Suprapubic skin (tissue), 4 donors: ENCODE results near the gene CES4A. TPM values are rescaled to one million over a fixed set of nuclear protein-coding genes. Genes with fewer than 3 reads are reported as not detected.

Experiments
- DNase-seq, 2 donors: peaks; one replicate each; pipeline ENCODE4 v3.0.0-alpha.2; 2019; ENCODE audit warnings: low spot score in 2 of 2
- H3K27ac ChIP-seq: fragments of 200-600 bp; sonication (generic); one replicate; pipeline ENCODE4 v1.5.1; 2019
- H3K27me3 ChIP-seq: fragments of 200-600 bp; sonication (generic); one replicate; pipeline ENCODE4 v1.5.1; 2019
- H3K36me3 ChIP-seq: fragments of 200-600 bp; sonication (generic); one replicate; pipeline ENCODE4 v1.5.1; 2019
- H3K4me1 ChIP-seq: fragments of 200-600 bp; sonication (generic); one replicate; pipeline ENCODE4 v1.5.1; 2019
- H3K4me3 ChIP-seq: fragments of 200-600 bp; sonication (generic); one replicate; pipeline ENCODE4 v1.5.1; 2019; ENCODE audit warnings: mild to moderate bottlenecking
- H3K9me3 ChIP-seq: fragments of 200-600 bp; sonication (generic); one replicate; pipeline ENCODE4 v1.5.1; 2019
- EP300 ChIP-seq: sonication (generic); formaldehyde crosslinking; IDR thresholded peaks from one replicate; pipeline ENCODE4 v1.6.1; 2017; ENCODE audit warnings: antibody characterized with exemption
- POLR2A ChIP-seq, 2 donors: fragments of 450-650 bp; IDR thresholded peaks; one replicate each; pipeline ENCODE4 v1.6.1; 2017; ENCODE audit warnings: antibody characterized with exemption in 2 of 2, mild to moderate bottlenecking in 2 of 2, moderate library complexity in 2 of 2
- POLR2AphosphoS5 ChIP-seq, 3 donors: sonication (generic); formaldehyde crosslinking; IDR thresholded peaks; one replicate each; pipeline ENCODE4 v1.6.1; 2017; ENCODE audit warnings: antibody characterized with exemption in 3 of 3
- WGBS: methylation state at CpG from one replicate; pipeline ENCODE4 v1.1.5; 2018; 5-methylcytosine and 5-hydroxymethylcytosine counted together
- total RNA-seq, 4 donors: library from RNA; depleted of rRNA; stranded (reverse); fragments of >200 nt; gene quantifications; one replicate each; pipeline ENCODE4 v1.1.0, GENCODE V29; 2016
- TF ChIP-seq, protein P1 (sequence below), 2 donors: fragments of 200-600 bp in 1 of 2; fragments of 450-650 bp in 1 of 2; sonication (generic) in 1 of 2; IDR thresholded peaks; one replicate each; pipeline ENCODE4 v1.5.1; 2016 to 2019; ENCODE audit warnings: antibody characterized with exemption in 2 of 2, mild to moderate bottlenecking in 1 of 2, moderate library complexity in 1 of 2

CES4A gene
- total RNA-seq, 4 donors from 2014 or later, result 47.2 to 148 (median 99.9) TPM

DNA sequence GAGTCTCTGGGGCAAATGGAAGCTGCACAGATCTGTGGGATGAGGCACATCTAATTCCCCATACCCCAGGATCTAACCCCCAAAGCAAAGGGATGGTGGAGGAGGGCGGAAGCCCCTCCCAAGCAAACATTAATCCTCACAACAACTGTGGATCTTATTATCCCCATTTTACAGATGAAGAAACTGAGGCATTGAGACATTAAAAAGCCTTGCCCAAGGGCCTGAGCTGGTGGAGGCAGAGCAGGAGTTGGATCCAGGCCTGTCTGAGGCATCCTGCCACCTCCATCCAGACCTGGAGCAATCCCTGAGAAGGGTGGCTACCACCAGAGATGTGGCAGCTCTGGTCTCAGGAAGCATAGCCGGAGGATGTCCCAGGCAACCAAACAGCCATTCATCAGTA lies 22.9 kb downstream of the CES4A start:
- H3K4me1 ChIP-seq, result peaks cover 19% of the 10 kb centered on the region
- no peaks in the 10 kb centered on the region for H3K9me3 ChIP-seq
- TF ChIP-seq POLR2A (IDR thresholded peaks at IDR 0.05), result no peak
- TF ChIP-seq EP300, result no peak
- TF ChIP-seq, protein P1, sequence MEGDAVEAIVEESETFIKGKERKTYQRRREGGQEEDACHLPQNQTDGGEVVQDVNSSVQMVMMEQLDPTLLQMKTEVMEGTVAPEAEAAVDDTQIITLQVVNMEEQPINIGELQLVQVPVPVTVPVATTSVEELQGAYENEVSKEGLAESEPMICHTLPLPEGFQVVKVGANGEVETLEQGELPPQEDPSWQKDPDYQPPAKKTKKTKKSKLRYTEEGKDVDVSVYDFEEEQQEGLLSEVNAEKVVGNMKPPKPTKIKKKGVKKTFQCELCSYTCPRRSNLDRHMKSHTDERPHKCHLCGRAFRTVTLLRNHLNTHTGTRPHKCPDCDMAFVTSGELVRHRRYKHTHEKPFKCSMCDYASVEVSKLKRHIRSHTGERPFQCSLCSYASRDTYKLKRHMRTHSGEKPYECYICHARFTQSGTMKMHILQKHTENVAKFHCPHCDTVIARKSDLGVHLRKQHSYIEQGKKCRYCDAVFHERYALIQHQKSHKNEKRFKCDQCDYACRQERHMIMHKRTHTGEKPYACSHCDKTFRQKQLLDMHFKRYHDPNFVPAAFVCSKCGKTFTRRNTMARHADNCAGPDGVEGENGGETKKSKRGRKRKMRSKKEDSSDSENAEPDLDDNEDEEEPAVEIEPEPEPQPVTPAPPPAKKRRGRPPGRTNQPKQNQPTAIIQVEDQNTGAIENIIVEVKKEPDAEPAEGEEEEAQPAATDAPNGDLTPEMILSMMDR (IDR thresholded peaks at IDR 0.05), result no peak
- no peak for TF ChIP-seq POLR2AphosphoS5 (IDR thresholded peaks at IDR 0.05)
- no peak overlapping the region for H3K27ac ChIP-seq
- 100% methylated on average over 1 of the region's 2 CpGs for WGBS
- H3K36me3 ChIP-seq, result no peaks in the 10 kb centered on the region
- H3K27me3 ChIP-seq, result no peaks in the 10 kb centered on the region
- no peak for DNase-seq
- H3K4me3 ChIP-seq, result no peak overlapping the region

DNA sequence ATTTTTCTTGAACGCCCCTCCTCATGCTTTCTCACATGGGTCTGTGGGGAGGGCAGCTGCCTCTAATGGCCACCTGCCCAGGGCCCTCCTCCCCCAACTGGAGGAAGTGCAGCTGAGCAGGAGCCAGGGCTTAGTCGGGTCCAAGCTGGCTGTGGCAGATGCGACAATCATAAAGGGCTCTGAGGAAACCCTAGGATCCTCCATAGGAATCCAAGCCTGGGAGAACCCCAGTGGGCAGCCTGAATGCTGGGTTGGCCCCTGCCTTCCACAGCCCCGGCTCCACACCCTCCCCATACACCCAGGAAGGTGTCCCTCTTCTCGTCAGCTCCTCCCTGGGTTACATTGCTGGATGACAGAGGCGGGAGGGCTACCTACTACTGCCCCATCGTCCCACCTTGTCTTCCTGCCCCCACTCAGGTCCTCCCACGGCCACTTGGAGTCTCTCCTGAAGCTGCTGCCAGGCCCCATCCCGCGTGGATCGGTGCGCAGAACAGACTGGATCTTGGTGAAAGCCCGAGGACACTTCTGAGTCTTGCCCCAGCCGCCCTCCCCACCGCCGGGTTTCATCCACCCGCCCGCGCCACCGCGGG lies 24.9 kb downstream of the CES4A start:
- peak overlapping the region; percentile 62 for H3K4me3 ChIP-seq
- no peaks in the 10 kb centered on the region for H3K27me3 ChIP-seq
- peaks cover 19% of the 10 kb centered on the region for H3K4me1 ChIP-seq
- no peak overlapping the region for H3K27ac ChIP-seq
- DNase-seq, result no peak
- no peaks in the 10 kb centered on the region for H3K9me3 ChIP-seq
- TF ChIP-seq POLR2AphosphoS5 (IDR thresholded peaks at IDR 0.05) (no peak), EP300 (no peak), POLR2A (IDR thresholded peaks at IDR 0.05) (no peak)
- TF ChIP-seq, protein P1 (IDR thresholded peaks at IDR 0.05), result no peak
- H3K36me3 ChIP-seq, result no peaks in the 10 kb centered on the region
- WGBS, result 17% methylated on average over 10 of the region's 21 CpGs

DNA sequence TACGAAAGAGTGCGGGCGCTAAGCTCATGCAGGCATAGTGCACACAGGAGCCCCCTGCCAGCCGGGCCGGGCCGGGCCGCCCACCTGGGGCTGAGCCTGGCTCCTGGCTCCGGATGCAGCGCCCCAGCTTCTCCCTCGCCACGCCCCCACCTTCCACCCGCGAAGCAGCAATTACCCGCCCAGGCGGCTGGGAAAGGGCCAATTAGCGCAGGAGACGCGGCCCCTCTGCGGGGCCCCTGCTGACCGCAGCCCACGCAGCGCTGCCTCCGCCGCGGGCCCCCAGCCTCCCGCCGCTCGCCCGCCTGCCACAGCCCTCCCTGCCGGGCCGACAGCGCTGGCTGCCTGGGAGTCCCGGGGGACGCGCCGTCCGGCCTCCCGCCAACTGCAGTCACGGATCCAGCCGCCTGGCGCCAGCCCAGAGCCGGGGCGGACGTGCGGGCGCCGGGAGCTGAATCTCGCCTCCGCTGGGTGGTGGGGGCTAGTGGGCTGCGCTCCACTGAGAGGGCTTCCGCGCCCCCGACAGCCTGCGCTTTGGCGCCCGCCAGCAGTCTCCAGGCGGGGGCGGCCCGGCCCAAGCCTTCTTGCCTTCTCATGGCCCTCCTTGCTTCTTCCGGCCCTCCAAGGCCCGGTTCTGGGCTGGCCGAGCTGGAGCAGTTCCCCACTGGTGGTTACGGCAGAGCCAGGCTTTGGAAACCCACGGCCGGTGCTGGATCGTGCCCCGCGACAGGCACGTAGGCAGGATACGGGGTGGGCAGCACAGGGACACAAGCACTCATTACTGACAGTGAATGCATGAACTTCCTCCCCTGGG lies 25.6 kb downstream of the CES4A start:
- peak in 1 of 2 donors; percentile 77 for DNase-seq
- Histone ChIP-seq H3K4me3 (peak overlapping the region; percentile 62), H3K9me3 (no peaks in the 10 kb centered on the region), H3K27me3 (no peaks in the 10 kb centered on the region), H3K4me1 (peaks cover 19% of the 10 kb centered on the region), H3K36me3 (no peaks in the 10 kb centered on the region), H3K27ac (no peak overlapping the region)
- 2% methylated on average over 18 of the region's 70 CpGs for WGBS
- TF ChIP-seq, protein P1 (IDR thresholded peaks at IDR 0.05), result peak in 1 of 2 donors; percentile 21
- TF ChIP-seq EP300, result no peak

DNA sequence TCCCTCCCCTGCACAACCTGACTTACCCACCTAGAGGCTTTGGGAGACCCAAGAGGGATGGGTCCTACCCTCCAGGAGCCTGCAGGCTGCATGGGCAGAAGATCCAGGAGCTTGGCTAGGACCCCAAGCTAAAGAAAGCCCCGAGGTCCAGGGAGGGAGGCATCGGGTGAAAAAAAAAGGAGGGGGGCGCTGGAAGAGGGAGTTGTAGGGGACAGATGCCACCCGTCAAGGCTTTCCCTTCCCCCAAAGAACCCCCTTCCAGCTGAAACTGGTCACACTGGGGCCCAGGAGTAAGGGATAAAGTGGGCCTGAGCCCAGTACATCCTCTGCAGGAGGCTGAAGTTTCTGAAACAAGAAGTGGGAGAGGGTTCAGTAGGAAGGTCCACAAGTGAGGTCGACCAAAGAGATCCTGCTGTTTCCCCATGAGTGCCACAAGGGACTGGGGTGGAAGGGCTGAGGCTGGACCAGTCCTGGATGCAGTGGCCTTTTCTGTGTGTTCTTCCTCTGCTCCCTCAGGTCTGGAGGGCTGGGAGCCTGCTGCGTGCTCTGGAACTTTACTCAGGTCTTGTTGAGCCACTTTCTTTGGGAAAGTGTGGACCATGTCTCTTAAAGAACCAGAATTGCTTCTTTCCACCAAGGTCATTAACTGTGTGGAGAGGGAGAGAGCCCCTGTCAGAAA lies 26.4 kb downstream of the CES4A start:
- Histone ChIP-seq H3K27me3 (no peaks in the 10 kb centered on the region), H3K4me1 (peaks cover 19% of the 10 kb centered on the region), H3K27ac (no peak overlapping the region), H3K9me3 (no peaks in the 10 kb centered on the region), H3K4me3 (peak overlapping the region; percentile 62), H3K36me3 (no peaks in the 10 kb centered on the region)
- DNase-seq, result peak; percentile 40 to 55
- 61% methylated on average over 6 of the region's 6 CpGs for WGBS
- TF ChIP-seq POLR2A (IDR thresholded peaks at IDR 0.05) (no peak), EP300 (no peak), POLR2AphosphoS5 (IDR thresholded peaks at IDR 0.05) (no peak)
- TF ChIP-seq, protein P1 (IDR thresholded peaks at IDR 0.05), result no peak

DNA sequence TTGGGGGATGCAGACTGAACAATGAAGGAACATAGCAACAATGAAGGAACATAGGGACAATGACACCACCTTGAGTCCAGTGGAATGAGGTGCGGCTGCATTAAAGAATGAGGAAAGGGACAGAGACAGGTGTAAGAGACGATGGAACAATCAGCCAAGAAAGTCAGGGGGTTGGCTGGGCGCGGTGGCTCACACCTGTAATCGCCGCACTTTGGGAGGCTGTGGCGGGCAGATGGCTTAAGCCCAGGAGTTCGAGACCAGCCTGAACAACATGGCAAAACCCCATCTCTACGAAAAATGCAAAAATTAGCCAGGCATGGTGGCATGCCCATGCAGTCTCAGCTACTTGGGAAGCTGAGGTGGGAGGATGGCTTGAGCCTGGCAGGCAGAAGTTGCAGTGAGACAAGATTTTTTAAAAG lies 26.9 kb downstream of the CES4A start:
- DNase-seq, result peak; percentile 30 to 43
- Histone ChIP-seq H3K9me3 (no peaks in the 10 kb centered on the region), H3K27me3 (no peaks in the 10 kb centered on the region), H3K27ac (no peak overlapping the region), H3K36me3 (no peaks in the 10 kb centered on the region), H3K4me3 (no peak overlapping the region), H3K4me1 (peaks cover 19% of the 10 kb centered on the region)
- TF ChIP-seq POLR2A (IDR thresholded peaks at IDR 0.05) (no peak), EP300 (no peak), POLR2AphosphoS5 (IDR thresholded peaks at IDR 0.05) (no peak)
- TF ChIP-seq, protein P1 (IDR thresholded peaks at IDR 0.05), result no peak
- WGBS, result 91% methylated on average over 9 of the region's 9 CpGs
